Parathyroid adenoma (tissue), 2 donors: ENCODE results near the gene CXorf38.
A peak's percentile ranks its signal among the peaks of the same experiment; 100 is the strongest.

Source experiments
- H2AFZ ChIP-seq: fragments of 300-600 bp; sonication (generic); one replicate; pipeline ENCODE4 v1.7.0; 2017; ENCODE audit warnings: antibody characterized with exemption, mild to moderate bottlenecking
- H3K27ac ChIP-seq: fragments of 300-600 bp; sonication (generic); one replicate; pipeline ENCODE4 v1.7.0; 2017
- H3K27me3 ChIP-seq: fragments of 300-600 bp; sonication (generic); one replicate; pipeline ENCODE4 v1.7.0; 2017; ENCODE audit warnings: low read length; ENCODE audit not compliant: control insufficient read depth, insufficient read depth
- H3K36me3 ChIP-seq: fragments of 300-600 bp; sonication (generic); one replicate; pipeline ENCODE4 v1.7.0; 2017; ENCODE audit warnings: low read length; ENCODE audit not compliant: control insufficient read depth, insufficient read depth
- H3K4me1 ChIP-seq: fragments of 300-600 bp; sonication (generic); one replicate; pipeline ENCODE4 v1.7.0; 2017; ENCODE audit warnings: control low read depth
- H3K4me2 ChIP-seq: fragments of 300-600 bp; sonication (generic); one replicate; pipeline ENCODE4 v1.7.0; 2017; ENCODE audit warnings: low read length
- H3K4me3 ChIP-seq: fragments of 300-600 bp; sonication (generic); one replicate; pipeline ENCODE4 v1.7.0; 2017; ENCODE audit warnings: low read depth, low read length
- H3K79me2 ChIP-seq: fragments of 300-600 bp; sonication (generic); one replicate; pipeline ENCODE4 v1.7.0; 2017; ENCODE audit warnings: control low read depth
- H3K9ac ChIP-seq: fragments of 300-600 bp; sonication (generic); one replicate; pipeline ENCODE4 v1.7.0; 2017; ENCODE audit warnings: mild to moderate bottlenecking
- H3K9me3 ChIP-seq: fragments of 300-600 bp; sonication (generic); one replicate; pipeline ENCODE4 v1.7.0; 2017; ENCODE audit warnings: low read length; ENCODE audit not compliant: control insufficient read depth
- CTCF ChIP-seq: fragments of 300-600 bp; sonication (generic); IDR thresholded peaks from one replicate; pipeline ENCODE4 v1.7.0; 2017; ENCODE audit warnings: antibody characterized with exemption, mild to moderate bottlenecking
- donor health status: primary hyperparathyroidism.

CXorf38 gene

GRCh38 chrX:40685362-40685918, 38.1 kb upstream of the CXorf38 start:
- no peak for TF ChIP-seq CTCF
- Histone ChIP-seq H2AFZ (no peak overlapping the region), H3K4me2 (no peak overlapping the region), H3K36me3 (no peaks in the 10 kb centered on the region), H3K9me3 (no peaks in the 10 kb centered on the region), H3K4me3 (no peak overlapping the region), H3K79me2 (peaks cover 3% of the 10 kb centered on the region), H3K27ac (no peak overlapping the region), H3K27me3 (no peaks in the 10 kb centered on the region), H3K4me1 (no peaks in the 10 kb centered on the region), H3K9ac (no peak overlapping the region)

- H3K9me3 ChIP-seq, result no peaks in the 10 kb centered on the region
- peaks cover 3% of the 10 kb centered on the region for H3K79me2 ChIP-seq
- no peak for TF ChIP-seq CTCF
- H3K27ac ChIP-seq, result no peak overlapping the region
- H3K27me3 ChIP-seq, result no peaks in the 10 kb centered on the region
- H3K4me1 ChIP-seq, result no peaks in the 10 kb centered on the region
- H3K9ac ChIP-seq, result no peak overlapping the region
- no peaks in the 10 kb centered on the region for H3K36me3 ChIP-seq
- H2AFZ ChIP-seq, result no peak overlapping the region
- no peak overlapping the region for H3K4me3 ChIP-seq
- H3K4me2 ChIP-seq, result no peak overlapping the region
Observed at GRCh38 chrX:40684092-40684491, 36.7 kb upstream of the CXorf38 start.

DNA sequence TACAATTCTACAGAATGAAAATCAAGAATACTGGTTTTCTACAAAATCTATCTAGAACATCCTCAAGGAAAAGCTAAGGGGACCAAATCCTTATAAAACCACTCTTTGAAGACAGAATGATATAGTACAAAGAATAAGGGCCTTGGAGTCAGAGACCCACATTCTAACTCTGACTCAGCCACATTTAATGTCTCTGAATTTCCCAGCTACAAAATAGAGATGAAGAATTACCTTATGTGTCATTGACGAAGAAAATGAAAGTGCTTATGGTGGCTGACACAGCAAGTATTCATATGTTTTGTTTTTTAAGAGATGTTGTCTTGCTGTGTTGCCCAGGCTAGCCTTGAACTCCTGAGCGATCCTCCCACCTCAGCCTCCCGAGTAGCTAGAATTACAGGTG, 35.9 kb upstream of the CXorf38 start:
- H2AFZ ChIP-seq, result no peak overlapping the region
- H3K9ac ChIP-seq, result no peak overlapping the region
- no peak overlapping the region for H3K4me3 ChIP-seq
- H3K9me3 ChIP-seq, result no peaks in the 10 kb centered on the region
- no peak overlapping the region for H3K4me2 ChIP-seq
- H3K27ac ChIP-seq, result no peak overlapping the region
- no peak for TF ChIP-seq CTCF
- H3K79me2 ChIP-seq, result peaks cover 3% of the 10 kb centered on the region
- no peaks in the 10 kb centered on the region for H3K36me3 ChIP-seq
- no peaks in the 10 kb centered on the region for H3K4me1 ChIP-seq
- H3K27me3 ChIP-seq, result no peaks in the 10 kb centered on the region

DNA sequence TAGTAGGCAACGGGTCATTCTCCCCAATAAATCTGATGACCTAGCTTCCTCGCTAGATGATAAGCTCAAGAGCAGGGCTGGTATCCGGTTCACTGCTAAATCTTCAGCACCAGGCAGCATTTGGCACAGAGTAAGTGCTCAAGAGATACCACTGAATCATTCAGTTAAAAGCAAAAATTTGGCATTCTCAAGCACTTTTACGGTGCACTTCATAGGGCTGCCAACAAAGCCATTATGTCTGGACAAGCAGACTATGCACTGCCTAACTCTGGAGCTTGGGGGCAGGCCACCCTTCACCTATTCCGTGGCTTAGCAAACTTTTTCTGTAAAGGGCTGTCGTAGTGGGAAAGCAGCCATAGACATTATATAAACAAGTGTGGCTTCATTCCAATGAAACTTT, 23.8 kb upstream of the CXorf38 start:
- Histone ChIP-seq H3K79me2 (no peaks in the 10 kb centered on the region), H3K27me3 (no peaks in the 10 kb centered on the region), H3K4me3 (no peak overlapping the region), H3K4me2 (no peak overlapping the region), H3K27ac (peak overlapping the region; percentile 50), H3K9ac (no peak overlapping the region), H2AFZ (no peak overlapping the region), H3K4me1 (peaks cover 11% of the 10 kb centered on the region), H3K9me3 (no peaks in the 10 kb centered on the region), H3K36me3 (no peaks in the 10 kb centered on the region)
- TF ChIP-seq CTCF, result no peak

DNA sequence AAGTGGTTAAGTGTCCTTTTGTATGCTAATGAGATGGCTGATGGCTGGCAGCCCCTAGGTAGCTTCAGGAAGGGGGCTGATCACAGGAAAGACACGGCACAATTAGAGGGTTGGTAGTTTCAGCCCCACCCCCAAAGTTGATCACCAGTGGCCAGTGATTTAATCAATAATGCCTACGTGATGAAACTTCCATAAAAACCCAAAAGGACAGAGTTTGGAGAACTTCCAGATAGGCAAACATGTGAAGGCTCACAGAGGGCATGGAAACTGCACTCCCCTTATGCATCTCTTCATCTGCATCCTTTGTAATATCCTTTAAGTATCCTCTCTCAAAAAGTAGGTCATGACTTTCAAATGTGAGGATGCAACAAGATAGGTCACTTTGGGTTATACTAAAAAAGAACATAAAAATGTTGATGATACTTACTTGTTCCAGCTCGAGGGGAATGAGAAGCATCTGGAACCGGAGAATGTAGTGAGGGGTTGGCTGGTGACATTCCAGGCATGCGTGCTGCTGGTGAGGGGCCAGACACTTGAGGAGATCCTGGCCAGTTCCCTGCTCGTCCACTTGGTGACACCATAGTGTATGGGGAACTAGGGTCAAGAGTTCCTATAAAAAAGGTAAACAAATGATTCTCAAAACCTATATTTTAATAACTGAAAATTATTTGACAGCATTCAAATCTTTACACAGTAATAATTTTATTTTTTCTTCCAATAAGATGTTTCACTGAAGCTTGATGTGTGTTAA, 16.7 kb upstream of the CXorf38 start:
- Histone ChIP-seq H3K4me3 (no peak overlapping the region), H3K36me3 (no peaks in the 10 kb centered on the region), H3K79me2 (no peaks in the 10 kb centered on the region), H3K27ac (no peak overlapping the region), H3K9me3 (no peaks in the 10 kb centered on the region), H2AFZ (no peak overlapping the region), H3K9ac (no peak overlapping the region), H3K27me3 (no peaks in the 10 kb centered on the region), H3K4me1 (no peaks in the 10 kb centered on the region), H3K4me2 (no peak overlapping the region)
- peak; percentile 28 for TF ChIP-seq CTCF
